ENCODE data around the gene PIK3R1.

PIK3R1 gene

DNA sequence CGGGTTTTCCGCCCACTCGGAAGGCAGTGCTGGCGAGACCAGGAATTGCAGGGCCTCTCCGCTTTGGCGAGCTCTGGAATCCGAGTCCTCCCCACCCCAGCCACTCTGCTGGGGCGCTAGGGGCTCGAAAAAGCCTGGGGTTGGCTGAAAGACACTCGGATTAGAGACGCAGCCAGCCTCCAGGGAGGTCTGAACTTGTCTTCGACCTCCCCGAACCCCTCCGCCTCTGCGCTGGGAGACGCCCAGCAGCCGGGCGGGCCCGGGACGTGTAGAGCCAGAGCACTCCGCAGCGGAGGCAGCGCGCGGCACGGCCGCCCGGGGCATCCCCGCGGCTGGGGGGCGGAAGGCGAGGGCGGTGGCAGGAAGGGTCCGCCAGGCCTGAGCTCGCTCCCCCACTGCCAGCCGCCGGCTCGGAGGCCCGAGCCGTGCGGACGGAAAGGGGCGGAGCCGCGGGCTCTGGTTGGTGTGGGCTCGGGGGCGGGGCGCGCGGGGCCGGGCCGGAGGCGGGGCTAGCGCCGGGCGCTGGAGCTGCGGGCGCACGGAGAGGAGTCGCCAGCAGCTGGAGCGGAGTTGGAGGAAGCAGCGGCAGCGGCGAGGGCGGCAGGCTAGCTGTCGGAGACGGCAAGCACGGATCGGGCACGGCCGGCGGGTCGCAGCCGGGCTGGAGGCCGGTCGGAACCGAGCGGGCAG, at the start of gene PIK3R1:
Gene PIK3R1 (plus strand): TSS at position 549 of the 690 bp plus-strand sequence. CDS start 10,920 bp downstream, outside the sequence.
- in situ Hi-C loops (cut with MboI; ENCODE audit: low sequenced_read_pairs): no loop called here

DNA sequence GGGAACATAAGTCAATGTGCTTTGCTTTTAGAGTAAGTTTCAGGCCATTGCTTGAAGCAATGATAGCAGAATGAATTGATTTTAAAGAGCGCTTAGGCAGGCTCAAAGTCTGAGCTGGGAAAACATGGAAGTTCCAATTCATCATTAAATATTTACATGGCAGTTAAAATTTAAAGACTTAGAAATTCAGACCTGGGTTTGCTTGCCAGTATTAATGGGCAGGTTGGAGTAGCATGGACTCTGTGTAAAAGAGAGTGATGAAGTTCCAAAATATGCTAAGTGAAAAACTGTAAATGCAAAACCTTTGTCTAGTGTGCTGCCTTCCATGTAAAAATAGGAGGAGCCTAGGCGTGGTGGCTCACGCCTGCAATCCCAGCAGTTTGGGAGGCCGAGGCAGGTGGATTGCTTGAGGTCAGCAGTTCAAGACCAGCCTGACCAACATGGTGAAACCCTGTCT, 48.3 kb upstream of the PIK3R1 start:
- in situ Hi-C loops (cut with MboI; ENCODE audit: low sequenced_read_pairs): no loop called here

DNA sequence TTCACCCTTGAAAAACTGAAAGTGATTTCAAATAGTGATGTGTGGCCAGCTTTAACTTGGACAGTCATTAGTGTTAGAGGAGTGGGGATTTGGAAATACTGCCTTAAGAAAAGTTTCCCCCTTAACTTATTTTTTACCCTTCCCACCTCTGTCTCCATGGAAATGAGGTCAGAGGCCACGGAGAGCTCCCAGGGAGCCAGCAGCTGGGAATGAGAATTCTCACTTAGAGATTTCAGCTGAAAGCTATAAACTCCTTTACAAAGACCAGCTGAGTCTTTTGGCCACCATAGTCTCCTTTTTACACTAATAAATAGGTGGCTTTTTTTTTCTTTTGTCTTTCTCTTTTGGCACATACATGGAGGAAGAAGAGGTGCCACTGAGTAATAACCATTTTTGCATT, 45.7 kb upstream of the PIK3R1 start:
- in situ Hi-C loops (cut with MboI; ENCODE audit: low sequenced_read_pairs): no loop called here

DNA sequence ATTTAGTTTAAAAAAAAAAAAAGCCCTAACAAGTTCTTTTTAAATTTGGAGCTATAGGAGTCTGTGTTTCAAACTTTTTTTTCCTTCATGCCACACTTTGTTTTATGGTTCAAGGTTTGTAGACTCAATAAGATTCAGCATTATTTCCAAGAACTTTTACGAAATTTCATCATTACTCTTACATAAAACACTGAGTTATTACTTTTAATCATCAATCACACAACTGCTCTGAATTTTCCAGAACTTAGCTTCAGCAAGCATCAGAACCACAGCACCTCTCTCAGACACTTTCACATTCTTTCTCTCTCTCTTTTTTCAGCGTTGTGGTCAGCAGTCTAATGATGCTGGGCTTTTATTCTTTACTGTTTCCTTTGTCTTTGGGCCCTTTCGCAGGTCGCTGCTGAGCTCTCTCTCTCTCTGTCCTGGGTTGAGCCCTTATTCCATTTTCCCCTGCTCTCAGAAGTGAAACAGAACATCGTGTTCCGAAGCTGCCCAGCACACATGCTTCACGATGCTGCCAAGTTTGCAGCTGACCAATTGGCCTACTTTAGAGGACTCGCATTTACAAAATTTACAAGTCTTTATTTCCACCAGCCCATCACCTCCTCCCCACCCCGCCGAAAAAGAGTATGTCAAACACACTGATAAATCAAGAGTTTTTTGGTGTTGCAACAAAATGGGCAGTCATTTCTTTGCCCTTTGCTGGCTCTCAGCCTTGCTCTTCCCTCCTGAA, 44.6 kb upstream of the PIK3R1 start:
- in situ Hi-C loops (cut with MboI; ENCODE audit: low sequenced_read_pairs): no loop called here

DNA sequence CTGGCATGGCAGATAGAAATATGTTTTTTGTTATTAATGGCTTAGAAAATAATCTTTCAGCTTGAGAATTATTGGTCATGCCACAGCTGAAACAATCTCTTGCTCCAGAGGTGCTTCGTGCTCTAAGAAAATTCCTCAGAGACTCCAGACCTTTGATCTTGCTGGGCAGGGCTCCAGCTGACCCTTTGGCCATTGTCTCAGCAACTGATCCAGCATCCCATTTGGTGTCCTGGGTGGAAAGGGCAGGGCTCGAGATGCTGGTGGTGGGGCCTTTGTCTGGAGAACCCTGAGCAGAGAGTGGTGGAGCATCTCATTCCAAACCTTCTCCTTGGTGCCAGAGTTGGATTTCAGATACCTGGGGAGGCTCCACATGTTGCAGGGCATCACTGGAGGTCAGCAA, 43.2 kb upstream of the PIK3R1 start:
- in situ Hi-C loops (cut with MboI; ENCODE audit: low sequenced_read_pairs): no loop called here

DNA sequence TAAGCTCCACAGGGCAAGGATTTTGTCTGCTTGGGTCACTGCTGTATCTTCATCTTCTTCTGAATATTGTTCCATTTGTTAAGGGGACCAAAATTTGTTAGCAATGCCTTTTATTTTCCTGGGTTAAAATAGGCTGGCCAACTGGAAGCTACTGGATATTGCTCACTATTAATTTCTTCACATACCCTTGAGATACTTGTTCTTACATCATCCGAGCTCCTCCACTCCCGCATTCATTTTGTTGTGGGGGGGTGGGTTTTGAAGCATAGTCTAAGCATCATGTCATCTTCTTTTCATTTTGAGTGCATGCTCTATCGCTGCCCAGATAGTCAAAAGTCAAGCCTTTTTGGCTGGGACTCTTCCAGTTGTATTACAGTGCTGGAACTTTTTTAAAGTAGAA, 42.5 kb upstream of the PIK3R1 start:
- in situ Hi-C loops (cut with MboI; ENCODE audit: low sequenced_read_pairs): no loop called here

DNA sequence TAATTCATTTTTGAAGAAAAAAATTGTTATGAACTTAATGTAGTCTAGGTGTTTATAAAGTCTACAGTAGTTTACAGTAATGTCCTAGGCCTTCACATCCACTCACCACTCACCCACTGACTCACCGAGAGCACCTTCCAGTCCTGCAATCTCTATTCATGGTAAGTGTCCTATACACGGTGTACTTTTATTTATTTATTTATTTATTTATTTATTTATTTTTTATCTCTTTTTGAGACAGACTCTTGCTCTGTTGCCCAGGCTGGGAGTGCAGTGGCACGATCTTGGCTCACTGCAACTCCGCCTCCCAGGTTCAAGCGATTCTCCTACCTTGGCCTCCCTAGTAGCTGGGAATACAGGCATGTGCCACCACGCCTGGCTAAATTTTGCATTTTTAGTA, 39.3 kb upstream of the PIK3R1 start:
- in situ Hi-C loops (cut with MboI; ENCODE audit: low sequenced_read_pairs): no loop called here

DNA sequence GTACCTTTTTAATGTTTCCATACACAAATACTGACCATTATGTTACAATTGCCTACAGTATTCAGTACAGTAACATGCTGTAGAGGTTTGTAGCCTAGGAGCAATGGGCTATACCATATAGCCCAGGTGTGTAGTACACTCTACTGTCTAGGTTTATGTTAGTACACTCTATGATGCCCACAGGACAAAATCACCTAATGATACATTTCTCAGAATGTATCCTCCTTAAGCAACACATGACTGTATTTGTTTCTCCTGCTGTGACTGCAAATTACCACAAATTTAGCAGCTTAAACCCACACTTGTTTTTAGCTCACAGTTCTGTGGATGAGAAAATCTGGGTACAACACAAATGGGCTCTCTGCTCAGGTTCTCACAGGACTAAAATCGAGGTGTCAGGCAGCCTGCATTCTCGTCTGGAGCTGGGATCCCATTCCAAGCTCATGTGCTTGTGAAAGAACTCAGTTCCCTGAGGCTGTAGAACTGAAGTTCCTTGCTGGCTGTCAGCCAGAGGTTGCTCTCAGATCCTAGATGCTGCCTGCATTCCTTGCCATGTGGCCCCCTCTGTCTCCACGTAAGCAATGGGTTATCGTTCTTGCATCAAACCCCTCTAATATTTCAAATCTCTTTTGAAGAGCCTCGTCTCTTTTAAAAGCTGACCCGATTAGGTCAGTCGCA, 38.6 kb upstream of the PIK3R1 start:
- in situ Hi-C loops (cut with MboI; ENCODE audit: low sequenced_read_pairs): no loop called here

DNA sequence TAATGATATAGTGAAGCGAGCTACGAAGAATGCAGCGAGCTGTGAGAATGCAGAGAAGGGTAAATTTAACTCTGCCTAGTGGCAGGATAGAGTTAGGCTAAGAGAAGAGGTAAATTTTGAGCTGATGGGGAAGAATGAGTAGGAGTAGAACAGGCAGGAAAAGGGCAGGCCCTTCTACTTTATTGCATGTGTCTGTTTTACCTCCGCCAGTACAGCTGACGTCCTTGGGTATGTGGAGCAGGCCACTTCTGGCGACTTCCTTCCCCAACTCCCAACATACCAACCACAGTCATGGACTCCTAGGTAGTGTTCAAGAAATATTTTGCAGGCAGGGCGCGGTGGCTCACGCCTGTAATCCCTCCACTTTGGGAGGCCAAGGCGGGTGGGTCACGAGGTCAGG, 37.9 kb upstream of the PIK3R1 start:
- in situ Hi-C loops (cut with MboI; ENCODE audit: low sequenced_read_pairs): no loop called here

DNA sequence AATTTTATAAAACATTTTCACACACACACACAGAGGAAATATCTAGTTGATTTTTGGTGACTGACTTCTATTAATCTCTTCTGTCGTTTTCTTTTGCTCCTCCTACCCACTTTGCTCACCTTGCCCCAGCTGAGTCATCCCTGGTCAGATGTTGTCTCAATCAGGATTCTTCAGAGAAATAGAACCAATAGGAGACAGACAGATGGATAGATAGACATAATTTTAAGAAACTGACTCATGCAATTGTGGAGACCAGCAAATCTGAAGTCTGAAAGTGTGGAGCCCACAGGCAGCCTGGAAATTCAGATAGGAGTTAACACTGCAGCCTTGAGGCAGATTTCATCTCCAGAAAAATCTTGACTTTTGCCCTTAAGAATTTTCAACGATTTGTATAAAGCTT, 37.0 kb upstream of the PIK3R1 start:
- in situ Hi-C loops (cut with MboI; ENCODE audit: low sequenced_read_pairs): no loop called here

DNA sequence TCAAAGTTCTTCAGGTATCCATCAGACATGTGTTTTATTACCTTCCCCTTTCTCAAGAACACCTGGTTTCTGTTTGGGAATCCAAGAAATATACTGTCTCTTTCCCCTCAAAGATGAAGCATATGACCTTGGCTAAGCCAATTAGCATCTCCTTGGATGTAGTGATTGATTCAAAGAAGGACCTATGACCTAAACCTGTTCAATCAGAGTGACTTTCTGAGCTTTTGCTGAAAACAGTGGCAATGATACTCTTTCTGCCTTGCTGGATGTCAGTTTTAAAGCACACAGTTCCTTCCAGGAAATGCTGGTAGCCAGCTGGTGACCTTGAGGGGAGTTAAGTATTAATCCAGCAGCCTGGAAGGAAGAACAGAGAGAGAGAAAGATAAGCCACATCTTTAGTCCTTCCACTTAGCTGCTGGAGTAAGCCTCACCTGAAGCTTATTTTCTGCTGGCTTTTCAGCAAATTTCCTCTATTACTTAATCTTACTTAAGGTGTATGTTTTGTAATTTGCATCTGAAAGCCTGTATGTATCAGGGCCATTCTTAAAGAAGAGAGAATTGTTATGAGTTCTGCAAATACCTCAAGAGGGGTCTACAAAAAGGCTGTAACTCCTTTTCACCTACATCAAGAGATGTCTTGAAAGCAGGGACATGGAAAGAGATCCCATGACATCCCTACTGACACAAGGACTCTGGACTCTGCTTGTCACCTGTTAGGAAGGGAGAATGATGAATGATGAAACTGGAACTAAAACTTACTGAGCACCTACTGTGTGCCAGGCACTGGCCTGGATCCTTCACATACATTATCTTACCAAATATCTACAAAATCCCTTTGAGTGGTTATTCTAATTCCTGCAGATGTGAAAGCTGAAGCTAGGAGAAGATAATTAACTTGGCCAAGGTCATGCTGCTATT, 35.2 kb upstream of the PIK3R1 start:
- in situ Hi-C loops (cut with MboI; ENCODE audit: low sequenced_read_pairs): no loop called here

DNA sequence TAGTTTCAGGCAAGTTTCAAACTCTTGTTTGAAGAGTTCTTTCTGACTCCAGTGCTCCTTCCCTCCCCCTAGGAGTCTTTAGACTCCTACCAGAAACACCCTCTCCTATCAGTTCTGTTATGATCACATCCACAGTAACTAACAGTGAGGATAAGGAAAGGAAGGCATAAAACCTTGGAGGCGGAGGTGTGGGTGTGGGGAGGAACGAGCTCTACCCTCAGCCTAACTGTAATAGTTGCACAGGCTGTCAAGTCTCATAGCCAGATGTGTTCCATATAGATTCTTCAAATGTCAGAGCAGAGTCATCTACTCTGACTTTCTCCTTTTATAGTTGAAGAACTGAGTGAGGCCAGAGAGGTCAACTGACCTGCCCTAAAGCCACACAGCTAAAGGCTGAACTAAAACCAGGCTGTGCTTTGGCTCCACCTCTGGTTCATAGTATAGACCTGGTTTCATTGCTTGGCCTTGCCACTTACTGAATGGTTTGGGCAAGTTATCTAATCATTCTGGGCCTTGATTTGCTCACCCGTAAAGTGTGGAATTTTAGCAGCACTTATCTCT, 34.4 kb upstream of the PIK3R1 start:
- in situ Hi-C loops (cut with MboI; ENCODE audit: low sequenced_read_pairs): no loop called here

DNA sequence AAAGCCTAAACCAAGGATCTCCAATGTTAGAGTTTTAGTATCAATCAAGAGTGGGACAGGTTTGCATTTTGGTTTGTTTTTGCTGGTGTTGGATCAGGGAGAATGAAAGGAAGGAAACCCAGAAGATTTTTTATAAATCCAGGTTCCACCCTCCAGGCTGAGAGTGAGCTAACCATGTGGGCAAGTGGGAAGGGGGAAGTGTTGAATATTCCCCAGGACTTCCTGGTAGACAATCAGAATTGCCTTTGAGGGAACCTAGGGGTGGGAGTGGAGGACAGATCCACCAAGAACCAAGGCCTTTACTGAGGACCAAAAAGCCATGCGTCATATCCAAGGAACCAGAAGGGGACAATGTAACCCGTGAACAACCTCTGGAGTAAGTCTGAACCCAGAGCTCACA, 33.5 kb upstream of the PIK3R1 start:
- in situ Hi-C loops (cut with MboI; ENCODE audit: low sequenced_read_pairs): no loop called here

DNA sequence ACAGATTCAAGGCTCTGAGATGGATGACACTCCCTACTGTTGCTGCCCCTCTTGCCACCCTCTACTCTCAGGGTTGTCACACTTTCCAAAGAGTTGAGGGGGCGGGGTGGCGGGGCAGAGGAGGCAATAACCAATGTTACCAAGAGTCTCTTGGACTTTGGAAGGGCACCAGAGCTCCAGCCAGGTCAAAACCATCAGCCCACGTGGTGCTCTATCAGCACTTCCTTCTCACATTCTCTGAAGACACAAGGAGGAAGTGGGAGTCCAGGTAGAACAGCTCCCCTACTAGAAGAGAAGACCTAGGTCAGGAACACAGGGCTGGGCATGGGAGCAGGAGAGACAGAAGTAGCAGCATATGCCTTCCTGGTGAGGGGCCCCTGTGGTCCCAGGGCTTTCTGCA, 33.0 kb upstream of the PIK3R1 start:
- in situ Hi-C loops (cut with MboI; ENCODE audit: low sequenced_read_pairs): no loop called here

DNA sequence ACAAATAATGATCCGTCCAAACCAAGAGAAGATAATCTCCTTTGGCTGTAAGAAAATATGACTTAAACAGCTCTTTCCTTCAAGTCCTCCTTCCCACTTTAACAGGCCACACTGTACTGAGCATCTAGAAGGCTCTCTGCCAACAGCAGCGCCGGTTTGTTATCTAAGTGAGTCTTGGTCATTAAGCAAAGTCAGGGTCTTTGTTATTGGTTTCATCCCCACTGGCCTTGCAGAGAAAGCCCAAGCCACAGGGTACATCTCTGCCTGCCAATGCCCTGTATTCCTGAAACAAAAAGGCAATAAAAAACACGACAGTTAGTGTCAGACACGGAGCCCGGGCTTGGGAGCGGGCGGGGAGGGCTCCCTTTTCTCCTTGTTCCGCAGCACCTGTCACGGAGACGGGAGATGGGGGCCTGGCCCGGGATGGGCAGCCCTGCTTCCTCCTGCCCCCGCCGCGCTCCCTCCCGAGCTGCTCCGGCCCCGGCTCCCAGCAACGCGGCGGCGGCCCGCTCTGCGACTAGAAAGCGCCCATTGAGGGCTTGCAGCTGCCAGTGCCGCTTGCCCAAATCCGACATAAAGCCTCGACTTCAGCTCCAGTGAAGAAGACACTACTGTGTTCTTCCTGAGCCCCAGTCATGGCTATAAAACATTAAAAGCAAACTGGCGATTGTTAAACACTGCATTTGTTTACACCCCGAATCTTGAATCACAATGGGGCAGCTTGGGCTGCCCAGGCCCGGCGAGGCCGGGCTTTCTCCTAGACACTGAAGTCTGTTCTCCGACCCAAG, 28.1 kb upstream of the PIK3R1 start:
- in situ Hi-C loops (cut with MboI; ENCODE audit: low sequenced_read_pairs): no loop called here

DNA sequence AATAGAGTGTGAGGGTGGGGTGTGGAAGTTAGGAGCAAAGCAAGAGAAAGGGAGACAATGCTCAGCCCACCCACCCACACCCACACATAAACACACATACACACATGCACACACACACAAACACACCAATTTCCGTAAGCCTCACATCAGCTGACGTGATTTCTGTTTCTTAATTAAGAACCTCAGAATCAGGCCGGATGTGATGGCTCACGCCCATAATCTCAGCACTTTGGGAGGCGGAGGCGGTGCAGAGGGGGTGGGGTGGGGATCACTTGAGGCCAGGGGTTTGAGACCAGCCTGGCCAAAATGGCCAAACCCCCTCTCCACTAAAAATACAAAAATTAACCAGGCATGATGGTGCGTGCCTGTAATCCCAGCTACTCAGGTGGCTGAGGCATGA, 26.4 kb upstream of the PIK3R1 start:
- in situ Hi-C loops (cut with MboI; ENCODE audit: low sequenced_read_pairs): no loop called here

DNA sequence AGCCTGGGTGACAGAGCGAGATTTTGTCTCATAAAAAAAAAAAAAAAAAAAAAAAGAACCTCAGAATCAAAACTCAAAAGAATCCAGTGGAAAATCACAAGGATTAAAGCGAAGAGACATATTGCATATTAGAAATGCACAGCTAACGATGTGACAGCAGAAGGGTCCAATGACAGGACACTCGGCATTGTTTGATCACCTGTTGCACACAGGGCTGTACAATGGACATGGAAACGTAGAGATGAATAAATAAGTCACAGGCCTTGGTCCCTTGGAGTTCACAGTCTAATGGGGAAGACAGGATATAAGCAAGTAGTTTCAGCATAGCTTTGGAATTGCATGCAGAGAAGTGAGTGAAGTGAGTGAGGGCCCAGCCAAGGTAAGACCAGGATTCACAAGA, 25.9 kb upstream of the PIK3R1 start:
- in situ Hi-C loops (cut with MboI; ENCODE audit: low sequenced_read_pairs): no loop called here

DNA sequence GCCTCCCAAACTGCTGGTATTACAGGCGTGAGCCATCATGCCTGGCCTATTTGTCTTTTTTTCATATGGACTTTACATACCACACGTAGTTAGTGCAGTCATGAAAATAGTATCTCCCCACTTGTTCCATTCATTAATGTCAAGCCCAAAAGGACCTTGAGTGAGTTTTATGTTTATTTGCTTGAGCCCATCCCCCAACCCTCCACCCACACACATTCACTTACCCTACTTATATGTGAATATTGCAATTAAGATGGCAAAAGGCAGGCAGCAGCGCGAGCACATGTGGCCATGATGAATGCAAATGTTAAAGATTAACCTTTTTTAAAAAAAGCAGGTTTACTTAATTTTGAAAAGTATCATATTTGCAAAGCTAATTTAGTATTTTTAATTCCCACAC, 24.9 kb upstream of the PIK3R1 start:
- in situ Hi-C loops (cut with MboI; ENCODE audit: low sequenced_read_pairs): no loop called here

DNA sequence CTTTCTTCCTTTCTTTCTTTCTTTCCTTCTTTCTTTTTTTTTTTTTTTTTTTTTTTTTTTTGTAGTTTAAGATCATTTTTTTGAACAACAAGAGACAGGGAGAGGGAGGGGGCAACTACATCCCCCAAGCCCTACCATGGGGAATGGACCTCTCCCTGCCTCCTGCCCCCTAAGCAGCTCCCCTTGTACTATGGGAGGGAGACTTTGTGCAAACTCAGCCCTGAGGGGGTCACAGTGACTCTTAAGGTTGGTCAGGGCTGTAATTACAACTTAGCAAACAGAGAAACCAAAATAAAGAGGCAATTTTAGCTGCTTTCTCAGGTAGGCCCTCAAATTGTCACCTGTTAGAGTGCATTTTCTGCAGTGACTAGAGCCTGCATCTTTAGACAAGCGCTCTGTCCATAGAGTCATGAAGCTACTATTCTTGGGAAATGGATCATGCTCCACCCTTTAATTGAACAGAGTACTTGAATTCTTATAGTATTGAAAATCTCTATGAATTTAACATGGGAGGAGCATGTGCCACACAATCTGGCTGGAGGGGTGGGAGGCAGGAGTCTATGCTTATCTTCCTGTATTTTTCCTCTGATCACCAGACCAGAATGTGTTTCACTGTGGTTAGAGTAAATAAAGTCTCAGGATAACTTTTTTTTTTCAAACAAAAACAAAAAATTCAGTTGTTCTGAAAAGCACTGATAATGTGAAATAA, 24.3 kb upstream of the PIK3R1 start:
- in situ Hi-C loops (cut with MboI; ENCODE audit: low sequenced_read_pairs): no loop called here
